ENCODE data around the gene IL4R.
A peak's percentile ranks its signal among the peaks of the same experiment; 100 is the strongest.

The IL4R gene

DNA sequence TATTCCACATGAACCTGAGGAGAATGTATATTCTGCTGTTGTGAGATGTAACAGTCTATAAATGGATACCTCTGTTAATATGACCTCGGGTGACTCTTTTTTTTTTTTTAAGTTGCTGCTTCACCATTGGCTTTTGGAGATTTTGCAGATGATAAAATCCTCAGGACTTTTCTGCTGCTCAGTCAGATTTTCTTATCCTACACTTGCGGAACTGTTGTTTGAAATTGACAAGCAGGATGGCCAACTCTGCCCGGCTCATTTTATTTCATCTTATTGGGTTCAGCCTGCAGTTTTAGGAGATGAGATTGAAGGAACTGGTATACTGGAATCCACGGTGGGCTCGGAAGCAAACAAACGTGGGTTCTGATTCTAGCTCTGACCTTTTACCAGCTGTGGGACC is 19.3 kb downstream of the IL4R start:
- no peak for DNase-seq

DNA sequence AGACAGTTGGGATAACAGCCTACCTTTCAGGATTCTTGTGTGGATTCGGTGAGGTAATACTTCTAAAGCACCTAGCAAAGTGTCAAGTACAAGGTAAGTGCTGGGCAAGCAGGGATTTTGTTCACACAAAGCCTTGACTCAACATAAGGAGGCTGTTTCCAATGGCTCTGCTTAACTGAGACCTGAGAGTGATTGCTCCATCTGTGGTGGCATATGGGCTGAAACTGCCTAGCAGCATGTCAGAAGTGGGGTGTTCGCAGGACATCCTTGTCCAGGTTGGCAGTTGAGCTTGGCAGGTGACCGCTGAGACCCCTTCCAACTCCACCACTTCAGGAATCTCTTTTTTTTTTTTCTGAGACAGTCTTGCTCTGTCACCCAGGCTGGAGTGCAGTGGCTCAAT is 19.8 kb downstream of the IL4R start:
- no peak for DNase-seq

DNA sequence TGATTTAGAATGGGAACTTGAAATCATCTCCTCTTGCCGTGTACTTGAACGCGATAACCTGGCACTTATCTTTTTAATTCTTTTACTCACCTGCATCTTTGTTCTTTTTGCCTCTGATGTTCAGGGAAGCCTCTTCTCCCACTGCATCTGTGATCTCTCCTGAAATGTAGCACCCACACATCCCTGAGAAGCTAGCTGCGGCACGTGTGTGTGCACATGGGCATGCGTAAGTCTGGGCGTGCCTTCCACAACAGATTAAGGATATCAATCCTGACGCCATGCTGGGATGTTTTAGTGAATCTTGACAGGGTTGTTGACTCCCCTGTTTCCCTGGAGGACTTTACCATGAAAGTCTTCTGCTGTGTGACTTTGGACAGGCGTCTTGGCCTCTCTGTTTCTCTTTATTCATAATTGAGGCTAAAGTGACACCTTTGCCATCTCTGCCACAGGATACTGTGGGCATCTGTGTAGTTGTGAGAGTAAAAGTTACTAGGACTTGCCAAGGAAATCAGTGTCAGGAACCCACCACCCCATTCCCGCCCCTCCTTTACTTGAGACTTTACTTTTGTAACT is 20.5 kb downstream of the IL4R start:
- DNase-seq: no peak

DNA sequence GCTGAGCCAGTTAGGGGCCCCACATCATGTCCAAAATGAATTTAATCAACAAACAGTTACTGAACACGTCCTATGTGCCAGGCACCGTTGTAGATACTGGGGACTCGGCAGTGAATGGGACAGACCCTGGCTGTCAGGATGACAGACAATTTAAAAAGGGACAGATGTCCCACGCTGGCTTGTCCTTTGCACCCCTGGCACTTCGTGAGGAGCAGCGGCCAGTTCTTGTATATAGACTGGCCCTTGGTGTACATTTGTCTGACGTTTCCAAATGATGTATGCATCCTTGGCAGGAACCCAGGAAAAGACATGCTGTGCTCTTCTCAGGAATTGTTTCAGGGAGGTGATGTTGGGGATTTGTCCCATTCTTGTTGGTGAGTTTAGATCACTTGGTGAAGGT is 21.1 kb downstream of the IL4R start:
- DNase-seq: no peak

DNA sequence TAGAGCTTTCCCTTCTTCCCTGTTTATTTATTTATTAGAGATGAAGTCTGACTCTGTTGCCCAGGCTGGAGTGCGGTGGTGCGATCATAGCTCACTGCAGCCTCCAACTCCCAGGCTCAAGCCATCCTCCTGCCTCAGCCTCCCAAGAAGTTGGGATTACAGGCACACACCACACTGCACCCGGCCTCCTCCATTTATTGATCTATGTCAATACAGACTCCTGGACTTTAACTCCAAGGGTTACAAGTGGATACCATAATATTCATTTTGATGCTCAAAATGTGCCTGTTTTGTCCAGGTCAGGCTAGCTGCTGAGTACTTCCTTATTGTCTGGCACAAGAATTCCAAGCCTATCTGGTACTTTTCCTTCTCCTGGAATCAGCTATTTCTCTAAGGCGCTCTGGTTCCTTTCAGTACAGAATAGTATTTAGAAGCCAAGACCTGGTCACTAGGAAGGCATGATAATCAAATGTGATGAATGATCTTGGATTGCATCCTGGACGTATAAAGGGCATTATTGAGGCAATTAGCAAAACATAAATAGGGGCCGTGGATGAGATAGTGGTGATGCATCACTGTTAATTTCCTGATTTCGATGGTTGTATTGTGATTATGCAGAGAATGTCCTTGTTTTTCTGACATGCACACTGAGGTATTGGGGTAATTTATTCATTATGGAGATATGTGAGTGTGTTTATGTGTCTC is 21.7 kb downstream of the IL4R start:
- no peak for DNase-seq

DNA sequence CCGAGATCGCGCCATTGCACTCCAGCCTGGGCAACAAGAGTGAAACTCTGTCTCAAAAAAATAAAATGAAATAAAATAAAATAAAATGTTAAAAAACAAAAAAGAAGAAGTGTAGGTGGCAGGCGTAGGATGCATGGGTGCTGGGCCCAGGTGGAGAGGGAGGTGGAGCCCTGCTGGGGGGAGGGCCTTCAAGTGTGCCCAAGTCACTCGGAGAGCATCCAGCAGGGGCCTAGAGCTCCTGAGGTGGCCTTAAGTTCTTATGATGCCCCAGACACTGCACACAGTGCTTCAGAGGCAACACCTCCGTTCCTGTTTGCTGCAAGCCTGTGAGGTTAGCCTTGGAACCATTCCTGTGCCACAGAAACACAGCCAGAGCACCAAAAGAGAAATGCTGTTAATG is 23.2 kb downstream of the IL4R start:
- no peak for DNase-seq

DNA sequence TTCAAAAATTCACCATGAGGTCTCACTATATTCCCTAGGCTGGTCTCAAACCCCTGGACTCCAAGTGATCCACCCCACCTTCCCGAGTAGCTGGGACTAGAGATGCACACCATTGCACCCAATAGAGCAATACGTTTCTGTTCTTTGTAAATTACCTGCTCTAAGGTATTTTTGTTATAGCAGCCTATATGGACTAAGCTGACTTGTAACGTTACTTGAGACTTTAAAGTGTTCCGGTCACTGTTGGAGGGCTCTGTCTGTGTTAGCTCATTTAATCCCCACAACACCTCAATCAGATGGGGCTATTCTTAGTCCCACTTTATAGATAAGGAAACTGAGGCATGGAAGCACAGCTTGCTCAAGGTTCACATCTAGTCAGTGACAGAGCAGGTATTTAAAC is 25.4 kb downstream of the IL4R start:
- DNase-seq: no peak

DNA sequence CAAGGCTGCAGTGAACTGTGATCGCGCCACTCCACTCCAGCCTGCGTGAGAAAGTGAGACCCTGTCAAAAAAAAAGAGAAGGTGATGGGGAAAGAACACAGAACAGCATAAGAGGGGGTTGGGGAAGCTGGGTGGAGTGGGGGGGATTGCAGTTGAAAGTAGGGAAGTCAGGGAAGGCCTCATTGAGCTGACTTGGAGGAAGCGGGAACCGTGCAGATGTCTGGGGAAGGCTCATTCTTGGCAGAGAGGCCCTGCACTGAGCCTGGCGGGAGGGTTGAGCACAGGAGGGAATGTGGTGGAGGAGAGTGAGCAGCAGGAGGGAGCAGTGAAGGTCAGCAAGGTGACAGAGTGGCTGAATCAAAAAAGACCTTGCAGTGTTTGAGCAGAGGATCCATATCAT is 26.9 kb downstream of the IL4R start:
- DNase-seq: no peak

DNA sequence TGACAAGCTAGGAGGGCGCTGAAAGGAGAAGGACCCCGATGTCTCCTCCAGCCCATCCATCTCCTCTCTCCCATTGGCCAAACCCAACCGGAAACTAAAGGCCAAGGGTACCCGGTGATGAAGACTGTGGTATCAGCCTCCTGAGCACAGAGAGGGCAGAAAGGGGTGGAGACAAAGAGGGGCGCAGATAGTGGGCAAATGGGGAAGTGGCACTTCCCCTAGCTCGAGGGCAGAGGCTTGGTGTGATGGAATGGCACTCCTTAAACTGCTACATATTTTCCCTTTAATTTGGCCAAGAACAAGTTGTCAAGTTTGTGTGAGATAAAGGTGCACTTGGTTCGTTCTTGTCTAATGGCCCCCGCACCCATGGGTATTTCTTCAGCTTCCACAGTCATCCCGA is 27.8 kb downstream of the IL4R start:
- DNase-seq: no peak

DNA sequence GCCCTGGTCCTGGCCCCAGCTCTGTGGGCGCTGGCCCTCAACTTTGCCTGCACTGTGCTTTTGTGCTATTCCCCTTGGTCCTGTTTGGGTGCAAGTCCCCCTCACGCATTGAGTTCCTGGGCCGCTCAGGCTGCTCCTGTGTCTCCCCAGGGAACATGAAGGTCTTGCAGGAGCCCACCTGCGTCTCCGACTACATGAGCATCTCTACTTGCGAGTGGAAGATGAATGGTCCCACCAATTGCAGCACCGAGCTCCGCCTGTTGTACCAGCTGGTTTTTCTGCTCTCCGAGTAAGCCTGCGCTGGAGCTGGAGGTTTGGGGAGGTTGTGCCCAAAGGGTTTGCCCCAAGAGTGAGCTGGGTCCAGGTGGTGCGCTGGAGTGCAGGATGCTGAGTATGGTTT is 28.2 kb downstream of the IL4R start:
- no peak for DNase-seq

DNA sequence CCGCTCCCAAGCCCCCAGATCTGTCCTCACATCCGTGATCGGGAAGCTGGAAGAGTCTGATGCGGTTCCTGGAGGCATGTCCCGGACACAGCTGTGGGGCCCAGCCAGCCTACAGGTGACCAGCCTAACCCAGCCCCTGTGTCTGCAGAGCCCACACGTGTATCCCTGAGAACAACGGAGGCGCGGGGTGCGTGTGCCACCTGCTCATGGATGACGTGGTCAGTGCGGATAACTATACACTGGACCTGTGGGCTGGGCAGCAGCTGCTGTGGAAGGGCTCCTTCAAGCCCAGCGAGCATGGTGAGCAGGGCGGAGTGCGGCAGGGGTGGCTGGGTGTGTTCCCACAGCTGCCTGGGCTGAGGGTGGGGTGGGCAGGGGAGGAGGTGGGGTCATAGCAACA is 30.9 kb downstream of the IL4R start:
- no peak for DNase-seq

DNA sequence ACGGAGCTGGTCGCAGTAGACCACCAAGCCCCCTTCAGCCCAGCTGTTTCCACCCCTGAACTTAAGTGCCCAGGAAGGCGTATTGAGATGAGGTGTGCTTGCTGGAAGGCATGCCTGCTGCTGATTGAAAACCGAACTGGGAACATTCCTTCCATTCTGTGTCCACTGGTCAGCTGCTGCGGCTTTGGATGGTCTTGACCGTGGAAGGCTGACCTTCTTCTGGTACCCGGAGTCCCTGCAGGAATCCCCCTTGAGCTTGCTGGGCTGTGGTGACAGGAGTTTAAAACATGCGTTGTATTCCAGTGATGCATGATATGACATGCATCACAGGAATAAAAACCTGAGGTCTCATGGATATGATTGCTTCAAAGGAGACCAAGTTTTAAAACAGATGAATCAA is 31.4 kb downstream of the IL4R start:
- DNase-seq: no peak

DNA sequence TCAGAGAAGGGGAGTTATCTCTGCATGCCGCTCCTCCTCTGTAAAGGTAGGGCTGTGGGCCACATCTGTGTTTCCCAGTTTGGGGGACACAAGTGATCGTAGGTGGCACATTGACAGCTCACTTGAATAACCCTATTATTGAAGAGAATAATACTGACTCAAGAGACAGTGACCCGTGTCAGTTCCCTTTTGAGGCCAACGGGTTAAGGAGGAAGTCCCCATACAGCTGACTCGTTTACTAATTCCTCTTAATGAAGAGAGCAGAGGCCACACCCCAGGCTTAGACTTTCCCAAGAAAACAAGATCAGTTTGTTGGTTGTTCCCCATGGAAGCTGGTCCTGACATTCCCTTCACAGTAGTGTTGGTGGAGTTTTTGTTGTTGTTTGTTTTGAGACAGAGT is 33.0 kb downstream of the IL4R start:
- no peak for DNase-seq

DNA sequence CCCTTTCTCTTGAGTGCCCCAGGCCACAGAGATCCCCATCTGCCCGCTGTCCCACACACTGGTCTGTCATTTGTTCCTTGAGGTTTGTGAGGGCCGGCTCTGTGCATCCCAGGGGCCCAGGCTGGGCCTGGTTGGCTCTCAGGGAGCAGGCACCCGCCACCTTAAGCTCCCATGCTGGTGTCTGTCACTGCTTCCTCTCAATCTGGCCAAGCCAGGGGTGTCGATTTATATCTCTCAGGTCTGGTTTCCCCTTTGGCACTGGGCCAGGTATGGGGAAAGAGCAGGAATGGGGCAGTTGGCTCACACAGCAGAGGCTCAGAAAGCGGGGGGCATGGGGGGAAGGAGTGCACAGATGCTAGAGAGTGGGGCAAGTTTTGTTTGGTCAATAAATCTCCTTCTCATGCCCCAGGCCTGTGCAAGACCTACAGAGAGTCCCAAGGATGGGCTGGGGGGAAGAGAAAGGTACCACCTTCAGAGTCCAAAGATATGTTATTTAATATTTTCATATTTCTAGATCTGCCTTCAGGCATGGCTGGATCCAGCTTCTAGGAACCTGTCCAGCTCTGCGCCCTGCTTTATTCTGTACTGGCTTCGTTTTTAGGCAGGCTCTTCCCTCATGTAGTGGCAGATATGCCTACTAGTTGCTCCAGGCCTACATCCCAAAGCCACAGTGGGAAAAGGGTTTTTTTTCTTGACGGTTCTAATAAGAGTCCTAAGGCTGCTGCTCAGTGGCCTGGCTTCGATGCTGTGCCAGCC is 34.3 kb downstream of the IL4R start:
- DNase-seq: no peak

DNA sequence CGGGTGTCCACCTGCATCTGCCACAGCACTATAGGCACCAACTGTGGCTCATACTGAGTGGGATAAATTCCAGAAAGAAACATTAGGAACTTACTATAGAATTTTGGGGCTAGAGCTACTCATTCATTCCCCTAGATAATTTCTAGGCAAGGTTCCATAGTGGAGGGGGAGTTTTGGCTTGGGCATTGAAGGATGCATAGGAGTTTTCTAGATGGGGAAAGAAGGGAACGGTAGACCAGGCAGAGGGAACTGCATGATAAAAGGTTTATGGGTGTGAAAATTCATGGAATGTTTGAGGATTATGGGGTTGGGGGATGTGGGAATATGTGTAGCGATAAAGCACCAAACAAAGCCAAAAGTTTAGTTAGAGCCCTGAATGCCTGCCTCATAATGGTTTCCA is 35.5 kb downstream of the IL4R start:
- no peak for DNase-seq

DNA sequence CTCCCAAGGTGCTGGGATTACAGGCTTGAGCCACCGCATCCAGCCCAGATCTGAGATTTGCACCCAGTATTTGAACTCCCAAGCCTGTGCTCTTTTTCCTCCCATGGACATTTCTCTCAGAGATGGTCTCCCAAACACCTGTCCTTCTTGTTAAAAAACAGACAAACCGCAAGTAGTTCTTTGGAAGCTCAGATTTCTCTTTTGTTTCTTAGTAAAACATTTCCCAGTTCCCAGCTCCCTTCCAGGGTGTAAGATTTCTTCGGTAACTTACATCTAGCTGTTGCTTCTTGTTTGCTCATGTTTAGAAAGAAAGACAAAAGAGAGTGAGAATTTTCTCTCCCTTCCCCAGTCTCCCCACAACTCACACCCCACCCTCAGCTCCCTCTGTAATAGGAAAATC is 36.2 kb downstream of the IL4R start:
- no peak for DNase-seq

DNA sequence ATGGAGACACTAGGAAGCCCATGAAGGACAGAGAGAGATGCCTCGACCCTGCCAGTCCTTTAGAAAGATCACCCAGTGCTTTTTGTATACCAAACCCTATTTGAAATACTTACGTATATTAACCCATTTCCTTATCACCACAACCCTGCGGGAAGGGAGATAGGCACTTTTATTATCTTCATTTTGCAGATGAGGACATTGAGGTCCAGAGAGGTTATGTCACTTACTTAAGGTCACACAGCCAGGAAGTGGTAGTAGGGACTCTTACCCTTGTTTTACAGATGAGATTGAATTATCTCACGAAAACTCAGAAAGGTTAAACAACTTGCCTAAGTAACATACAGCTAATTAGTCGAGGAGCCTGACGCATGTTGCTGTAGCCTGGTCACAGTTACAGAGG is 38.2 kb downstream of the IL4R start:
- no peak for DNase-seq

DNA sequence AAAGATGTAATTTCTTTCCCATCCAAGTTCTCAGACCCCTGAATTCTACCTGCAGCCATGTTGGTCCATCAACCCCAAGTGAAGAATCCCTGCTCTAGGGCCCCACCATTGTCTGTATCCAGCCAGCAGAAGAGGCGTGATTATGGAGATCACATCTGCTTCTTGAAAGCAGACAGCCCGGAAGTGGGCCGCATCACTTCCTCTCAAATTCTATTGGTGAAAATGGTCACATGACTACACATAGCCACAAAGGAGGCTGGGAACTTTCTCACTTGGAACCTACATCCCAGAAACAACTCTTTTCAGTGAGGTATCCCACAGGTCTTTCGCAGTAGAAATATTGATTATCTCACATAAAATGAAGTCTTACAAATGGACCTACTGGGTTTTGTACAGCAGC is 40.1 kb downstream of the IL4R start:
- no peak for DNase-seq

DNA sequence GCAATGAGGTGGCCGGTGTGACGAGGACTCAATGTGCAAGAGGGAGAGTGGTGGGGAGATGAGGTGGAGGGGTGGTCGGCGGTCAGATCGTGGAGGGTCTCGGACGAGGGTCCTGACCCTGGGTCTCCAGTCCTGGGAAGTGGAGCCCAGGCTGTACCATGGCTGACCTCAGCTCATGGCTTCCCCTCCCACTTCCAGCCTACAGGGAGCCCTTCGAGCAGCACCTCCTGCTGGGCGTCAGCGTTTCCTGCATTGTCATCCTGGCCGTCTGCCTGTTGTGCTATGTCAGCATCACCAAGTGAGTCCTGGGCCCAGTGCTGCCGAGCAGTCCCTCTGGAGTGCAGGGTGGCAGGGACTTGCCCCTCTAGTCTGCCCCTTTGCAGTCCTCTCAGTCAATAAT is 41.8 kb downstream of the IL4R start:
- DNase-seq: peak; percentile 53

DNA sequence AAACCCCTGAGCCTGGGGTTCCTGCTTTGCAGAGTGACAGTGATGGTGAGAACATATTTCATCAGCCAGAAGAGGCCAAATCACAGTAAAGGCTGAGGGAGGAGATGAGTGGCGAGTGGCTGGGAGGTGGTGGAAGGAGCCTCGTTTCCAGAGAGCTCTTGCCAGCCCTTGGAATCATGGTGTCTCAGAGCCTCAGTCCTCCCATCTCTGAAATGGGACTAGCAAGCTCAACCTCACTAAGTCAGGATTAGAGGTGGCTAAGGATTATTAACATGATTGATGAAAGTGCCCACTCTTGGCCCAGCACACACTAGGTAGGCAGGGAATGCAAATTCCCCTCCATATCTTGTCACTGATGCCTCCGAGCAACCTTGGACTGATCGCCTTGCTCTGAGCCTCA is 43.0 kb downstream of the IL4R start:
- DNase-seq: no peak

DNA sequence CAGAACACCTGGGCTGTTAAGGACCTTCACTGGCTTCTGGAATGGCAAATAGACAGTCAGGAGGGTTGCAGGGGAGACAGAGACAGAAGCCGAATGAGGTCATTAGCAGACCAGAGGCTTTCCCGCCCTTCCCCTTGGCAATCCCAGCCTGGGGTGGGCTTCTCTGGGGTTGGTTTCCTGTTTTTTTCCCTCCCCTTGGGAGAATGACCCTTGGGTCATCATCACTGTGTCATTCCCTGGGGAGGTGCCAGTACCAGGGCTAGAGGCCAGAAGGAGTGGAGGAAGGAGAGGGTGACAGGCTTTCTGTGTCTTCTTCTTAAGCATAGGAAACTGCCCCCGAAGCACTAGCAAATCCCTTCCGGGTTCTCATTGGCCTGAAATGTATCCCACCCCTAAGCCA is 45.3 kb downstream of the IL4R start:
- DNase-seq: no peak

DNA sequence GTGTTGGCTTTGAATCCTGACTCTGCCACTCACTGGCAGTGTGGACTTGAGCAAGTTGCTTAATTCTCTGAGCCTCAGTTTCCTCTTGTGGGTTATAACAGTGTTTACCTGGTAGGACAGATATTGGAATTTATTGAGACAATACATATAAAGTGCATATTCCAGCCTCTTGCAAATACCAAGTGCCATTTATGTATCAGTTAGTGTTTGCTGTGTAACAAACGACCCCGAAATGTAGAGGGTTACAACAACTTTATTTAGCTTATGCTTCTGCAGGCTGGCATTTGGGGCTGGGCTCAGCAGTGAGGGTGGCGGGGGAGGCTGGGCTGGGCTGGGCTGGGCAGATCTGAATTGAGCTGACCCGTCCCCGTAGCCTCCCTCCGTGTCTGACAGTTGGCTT is 45.8 kb downstream of the IL4R start:
- no peak for DNase-seq

DNA sequence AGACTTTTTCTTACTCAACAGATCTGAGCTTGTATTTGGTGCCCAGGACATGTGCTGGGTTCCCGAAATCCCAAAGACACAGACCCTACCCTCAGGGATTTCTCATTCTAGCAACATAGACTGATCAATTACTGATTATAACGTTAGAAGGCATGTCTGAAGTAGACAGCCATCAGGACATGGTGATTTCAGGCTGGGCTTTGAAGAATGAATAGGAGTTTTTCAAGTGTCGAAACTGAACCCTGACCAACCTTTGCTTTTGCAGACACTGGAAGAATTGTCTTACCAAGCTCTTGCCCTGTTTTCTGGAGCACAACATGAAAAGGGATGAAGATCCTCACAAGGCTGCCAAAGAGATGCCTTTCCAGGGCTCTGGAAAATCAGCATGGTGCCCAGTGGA is 48.2 kb downstream of the IL4R start:
- DNase-seq: no peak

DNA sequence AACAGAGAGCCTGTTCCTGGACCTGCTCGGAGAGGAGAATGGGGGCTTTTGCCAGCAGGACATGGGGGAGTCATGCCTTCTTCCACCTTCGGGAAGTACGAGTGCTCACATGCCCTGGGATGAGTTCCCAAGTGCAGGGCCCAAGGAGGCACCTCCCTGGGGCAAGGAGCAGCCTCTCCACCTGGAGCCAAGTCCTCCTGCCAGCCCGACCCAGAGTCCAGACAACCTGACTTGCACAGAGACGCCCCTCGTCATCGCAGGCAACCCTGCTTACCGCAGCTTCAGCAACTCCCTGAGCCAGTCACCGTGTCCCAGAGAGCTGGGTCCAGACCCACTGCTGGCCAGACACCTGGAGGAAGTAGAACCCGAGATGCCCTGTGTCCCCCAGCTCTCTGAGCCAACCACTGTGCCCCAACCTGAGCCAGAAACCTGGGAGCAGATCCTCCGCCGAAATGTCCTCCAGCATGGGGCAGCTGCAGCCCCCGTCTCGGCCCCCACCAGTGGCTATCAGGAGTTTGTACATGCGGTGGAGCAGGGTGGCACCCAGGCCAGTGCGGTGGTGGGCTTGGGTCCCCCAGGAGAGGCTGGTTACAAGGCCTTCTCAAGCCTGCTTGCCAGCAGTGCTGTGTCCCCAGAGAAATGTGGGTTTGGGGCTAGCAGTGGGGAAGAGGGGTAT is 48.9 kb downstream of the IL4R start:
- no peak for DNase-seq

All from activated naive CD4-positive, alpha-beta T cell treated with Interleukin-2 at 50 U/mL for 16 hours (primary cell).